HL-60/S4 treated with retinoic acid at 250 ng/mL for 4 days and 3 days (cell line): ENCODE data around the gene CNNM2.

ENCODE experiments used
- in situ Hi-C: fragments of 300-500 bp; cut with MboI; formaldehyde crosslinking; loops from 2 replicates; pipeline ENCODE4 v1.7.0; 2022; ENCODE audit warnings: low sequenced_read_pairs

The CNNM2 gene

DNA sequence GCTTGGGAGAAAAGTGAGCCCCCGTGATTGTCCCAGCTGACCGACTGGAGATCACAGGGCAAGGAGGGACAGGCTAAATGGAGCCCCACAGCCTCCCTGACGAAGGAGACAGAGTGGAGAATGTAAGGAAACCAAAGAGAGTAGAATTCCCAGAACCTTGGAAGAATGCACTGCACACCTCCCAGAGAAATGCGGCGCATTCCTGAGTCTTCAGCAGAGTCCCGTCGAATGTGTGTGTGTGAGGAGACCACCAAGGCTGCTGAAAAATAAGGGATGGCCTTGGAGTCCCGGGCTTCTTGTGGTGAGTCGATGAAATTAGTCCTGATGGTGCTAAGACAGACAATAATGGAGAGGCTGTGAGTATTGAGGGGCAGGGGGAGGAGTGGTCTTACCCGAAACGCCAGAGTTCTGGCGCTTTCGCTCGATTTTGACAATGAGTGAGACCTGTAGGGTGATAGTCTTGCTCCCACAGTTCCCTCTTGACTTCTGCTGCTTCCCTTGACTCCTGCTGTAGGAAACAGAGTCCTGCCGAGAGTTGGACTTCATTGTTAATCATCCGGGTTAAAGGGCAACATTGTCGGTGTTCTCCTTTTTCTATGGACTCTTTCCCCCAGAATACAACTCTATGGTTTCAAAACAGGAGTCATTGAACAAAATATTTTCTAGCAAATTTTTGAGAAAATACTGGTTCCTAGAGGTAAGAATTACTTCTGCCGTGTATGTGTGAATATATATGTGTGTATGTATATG lies 103.2 kb downstream of the CNNM2 start:
- in situ Hi-C loops = no loop called here

DNA sequence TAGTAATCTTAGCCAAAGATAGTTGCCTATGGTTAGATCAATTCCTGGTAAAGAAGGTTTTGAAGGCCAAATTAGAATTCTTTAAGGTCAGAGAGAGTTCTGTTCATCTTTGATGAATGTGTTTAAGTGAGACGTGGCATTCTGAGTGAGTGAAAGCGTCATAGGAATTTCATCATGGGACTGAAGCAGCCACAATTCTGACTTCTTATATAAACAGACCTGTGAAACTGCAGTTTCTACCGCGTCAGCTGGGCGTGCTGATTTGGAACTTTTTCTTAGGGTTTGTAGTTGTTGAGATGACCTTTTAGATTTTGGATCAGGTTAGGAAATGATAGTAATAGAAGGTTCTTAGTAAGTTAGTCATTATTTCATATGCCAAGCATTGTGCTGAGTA lies 103.8 kb downstream of the CNNM2 start:
- in situ Hi-C loops = no loop called here

DNA sequence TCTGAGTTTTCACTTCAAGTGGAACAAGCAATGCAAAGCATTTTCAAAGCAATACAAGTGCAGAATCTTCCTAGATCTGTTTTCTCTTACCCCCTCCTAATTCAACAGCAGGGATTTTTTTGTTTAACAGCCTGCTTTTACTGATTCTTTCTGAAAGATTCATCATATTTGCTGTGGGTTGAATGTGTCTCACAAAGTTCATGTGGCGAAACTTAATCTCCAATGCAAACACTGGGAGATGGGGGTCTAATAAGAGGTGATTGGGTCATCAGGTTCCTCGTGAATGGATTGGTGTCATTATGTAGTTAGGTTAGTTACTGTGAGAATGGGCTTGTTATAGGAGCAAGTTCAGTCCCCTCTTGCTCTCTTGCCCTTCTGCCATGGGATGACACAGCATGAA lies 107.6 kb downstream of the CNNM2 start:
- in situ Hi-C loops = no loop called here

DNA sequence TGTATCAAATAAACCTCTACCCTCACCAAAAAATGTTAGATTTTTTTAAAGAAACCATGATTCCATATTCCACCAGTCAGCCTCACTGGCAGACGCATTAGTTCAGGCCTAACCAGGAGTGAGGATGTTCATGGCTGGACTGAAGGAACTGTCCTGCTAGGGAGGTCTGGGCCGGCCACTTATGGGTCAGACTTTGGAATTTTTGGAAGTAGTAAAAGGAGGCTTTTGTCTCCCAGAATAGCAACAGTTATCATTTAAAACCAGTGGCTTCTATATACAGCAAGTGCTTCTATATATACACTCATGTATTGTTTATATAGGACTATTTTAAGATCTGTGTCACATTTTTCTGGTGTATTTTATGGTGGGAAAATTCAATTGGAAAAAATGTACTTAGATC lies 120.5 kb downstream of the CNNM2 start:
- in situ Hi-C loops = no loop called here

DNA sequence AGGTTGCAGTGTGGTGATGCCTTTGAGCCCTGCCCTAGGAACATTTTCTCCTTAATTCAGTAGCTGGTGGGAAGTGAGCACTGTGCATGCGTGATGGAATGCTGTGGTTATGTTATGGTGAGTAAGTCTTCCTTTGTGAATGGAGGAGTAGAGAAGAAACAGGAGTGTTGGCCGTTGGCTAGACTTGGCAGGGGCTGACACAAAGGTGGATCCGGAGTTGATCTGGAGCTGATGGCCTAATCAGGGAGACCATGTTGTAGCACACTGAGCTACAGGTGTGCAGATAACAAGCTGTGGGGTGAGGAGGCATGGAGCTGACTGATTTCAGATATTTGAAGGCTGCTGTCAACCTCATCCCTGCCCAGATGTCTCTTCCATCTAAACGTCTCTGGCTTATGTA lies 122.3 kb downstream of the CNNM2 start:
- in situ Hi-C loops = no loop called here

DNA sequence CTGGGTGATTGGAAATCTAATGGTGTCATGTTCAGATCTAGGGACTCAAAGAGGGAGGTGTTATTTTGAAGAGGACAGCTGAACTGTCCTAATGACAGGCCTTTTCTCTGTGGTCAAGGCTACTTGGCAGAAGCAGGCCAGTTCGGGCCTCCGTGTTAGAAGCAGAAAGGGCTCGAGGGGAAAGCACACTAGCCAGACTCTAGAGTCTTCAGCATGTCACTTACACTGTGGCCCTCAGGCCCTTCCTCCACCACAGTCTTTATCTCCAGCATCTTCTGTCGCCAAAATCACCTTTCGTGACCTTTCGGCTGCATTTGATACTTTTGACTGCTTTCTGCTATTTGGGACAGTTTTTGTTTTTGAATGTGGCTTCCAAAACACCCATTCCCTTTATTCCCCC lies 123.3 kb downstream of the CNNM2 start:
- in situ Hi-C loops = no loop called here

DNA sequence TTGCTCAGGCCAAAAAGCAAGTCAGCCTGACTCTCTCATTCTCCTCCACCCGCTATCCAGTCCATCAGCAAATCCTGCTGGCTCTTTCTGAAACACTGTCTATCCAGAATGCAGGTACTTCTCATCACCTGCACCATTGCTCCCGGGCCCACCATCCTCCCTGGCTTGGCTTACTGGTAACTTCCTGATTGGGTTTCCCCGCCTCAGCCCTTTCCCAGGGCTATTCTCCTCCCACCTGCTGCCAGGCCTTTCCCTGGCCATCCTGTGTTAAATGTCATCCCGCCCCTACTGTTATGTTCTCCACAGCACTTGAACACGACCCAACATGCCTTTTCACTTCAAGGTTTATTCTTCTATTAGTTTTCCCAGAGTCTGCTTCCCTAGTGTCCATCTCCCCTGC lies 124.0 kb downstream of the CNNM2 start:
- in situ Hi-C loops = no loop called here

DNA sequence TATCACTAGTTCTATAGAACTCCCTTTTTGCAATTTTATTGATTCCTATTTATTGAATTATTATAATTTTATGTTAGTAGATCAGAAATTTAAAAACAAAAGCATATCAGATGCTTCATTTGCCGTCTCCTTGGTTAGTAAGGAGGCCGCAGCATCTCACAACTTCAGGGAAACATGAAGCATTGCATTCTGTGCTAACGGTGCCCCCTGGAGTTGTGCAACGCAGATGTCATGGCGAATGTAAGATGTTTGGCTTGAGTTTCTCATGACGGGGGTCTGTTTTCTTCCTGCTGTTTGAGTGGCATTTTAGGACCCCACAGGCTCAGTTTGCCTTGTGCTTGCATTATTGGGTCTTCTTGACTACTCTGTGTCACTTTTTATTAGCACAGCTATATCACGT lies 124.8 kb downstream of the CNNM2 start:
- in situ Hi-C loops = no loop called here

DNA sequence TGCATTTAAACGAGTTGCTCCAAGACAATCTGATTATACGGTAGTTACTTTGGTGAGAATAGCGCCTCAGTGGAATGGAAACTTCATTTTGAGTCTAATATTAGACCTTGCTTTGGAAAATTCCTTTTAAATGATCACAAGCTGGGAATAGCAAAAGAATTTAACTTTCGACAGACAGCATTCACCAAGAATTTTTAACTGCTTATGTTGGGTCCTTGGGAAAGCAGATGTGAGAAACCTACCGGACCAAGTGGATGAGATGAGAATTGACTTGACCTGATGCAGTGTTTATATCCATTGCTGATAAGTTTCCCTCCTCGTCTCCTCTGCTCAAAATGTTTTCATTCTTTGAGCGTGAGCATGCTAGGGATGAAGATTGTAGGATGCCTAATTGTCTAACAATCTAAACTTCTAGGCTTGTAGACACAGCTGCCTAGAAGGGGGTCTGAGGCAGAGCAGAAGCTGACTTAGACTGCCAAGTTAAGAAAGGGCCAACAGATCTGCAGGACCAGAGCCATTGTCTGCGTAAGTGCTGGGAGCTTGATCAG lies 126.9 kb downstream of the CNNM2 start:
- in situ Hi-C loops = no loop called here

DNA sequence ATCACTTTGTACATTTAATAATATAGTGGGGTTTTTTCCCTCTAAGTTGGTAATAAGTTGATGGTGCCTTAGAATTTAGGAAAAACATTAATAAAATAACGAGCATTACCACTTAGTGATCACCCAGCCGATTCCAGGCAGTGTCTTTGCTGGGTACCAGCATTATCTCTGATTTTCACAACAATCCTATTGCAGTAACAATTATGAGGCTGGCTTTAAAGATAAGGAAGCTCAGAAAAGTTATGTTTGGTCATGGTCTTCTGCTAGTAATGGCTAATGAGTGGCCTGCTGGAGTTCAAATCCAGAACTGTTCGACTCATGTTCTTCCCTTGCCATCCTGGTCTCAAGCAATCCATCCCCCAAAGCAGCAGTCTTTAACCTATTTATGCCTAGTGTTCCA lies 127.9 kb downstream of the CNNM2 start:
- in situ Hi-C loops = no loop called here

DNA sequence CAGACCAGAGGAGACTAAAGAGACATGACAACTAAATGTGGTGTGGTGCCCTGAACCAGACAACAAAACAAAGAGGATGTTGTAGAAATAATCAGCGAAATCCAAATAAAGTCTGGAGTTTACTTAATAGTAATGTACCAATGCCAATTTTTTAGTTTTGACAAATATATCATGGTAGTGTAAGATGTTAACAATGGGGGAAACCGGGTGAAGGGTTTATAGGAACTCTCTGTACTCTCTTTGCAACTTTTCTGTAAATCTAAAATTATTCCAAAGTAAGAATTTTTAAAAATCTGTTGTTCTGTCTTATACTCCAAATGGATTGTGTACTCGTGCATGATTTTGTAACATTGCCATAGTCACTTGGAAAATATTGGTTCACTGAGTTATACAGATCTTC lies 129.3 kb downstream of the CNNM2 start:
- in situ Hi-C loops = no loop called here

DNA sequence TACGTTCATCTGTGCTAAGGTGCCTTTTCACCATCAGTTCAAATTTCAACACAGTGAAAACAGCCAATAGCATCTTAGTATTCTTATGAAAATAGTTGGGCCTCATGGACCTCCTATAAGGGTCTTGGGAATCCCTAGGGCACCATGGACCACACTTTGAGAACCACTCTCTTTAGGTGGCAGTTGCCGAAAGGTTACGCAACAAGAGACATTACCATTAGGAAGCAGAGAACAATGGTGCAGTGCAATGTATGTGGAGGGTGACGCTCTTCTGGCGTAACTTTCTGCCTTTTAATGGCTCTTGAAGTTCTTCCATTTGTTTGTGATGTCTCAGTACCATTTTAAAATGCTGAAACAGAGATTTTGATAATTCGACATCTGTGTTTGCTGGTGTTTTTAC lies 131.1 kb downstream of the CNNM2 start:
- in situ Hi-C loops = no loop called here

DNA sequence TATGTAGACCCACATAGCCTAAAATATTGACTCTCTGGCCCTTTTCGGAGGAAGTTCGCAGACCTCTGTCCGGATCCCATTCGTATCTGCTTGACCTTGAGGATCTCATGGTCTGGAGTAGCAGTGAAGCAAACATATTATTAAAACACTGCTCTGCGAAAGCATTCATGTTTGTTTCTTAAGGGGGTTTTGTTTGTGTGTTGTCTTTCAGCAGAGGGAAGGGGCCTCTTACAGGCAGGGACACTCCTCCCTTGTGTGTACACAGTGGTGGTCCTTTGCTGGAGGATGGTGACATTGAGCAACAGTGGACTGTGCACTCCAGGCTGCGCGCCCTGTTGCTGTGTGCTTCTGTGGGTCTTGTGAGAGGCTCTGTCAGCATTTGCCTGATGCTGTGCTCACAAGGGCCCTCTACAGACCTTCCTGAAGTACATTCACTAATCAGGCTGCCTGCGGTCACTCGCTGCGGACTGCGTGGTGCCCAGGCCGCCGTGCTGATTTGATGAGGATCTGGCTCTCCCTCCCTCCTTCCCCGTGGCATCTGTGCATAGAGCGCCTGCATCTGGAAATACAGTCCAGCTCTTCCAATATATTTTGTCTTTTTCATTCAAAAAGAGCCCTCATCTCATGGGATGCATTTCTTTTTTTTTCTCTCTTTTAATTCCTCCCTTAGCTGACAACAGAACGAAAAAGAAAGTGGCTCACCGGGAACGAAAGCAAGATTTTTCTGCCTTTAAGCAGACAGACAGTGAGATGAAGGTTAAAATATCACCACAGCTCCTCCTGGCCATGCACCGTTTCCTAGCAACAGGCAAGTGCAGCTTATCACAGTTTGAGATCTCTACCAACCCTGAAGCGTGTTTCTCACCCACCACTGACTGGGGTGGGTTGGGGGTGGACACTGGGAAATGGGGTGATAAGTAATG lies 135.8 kb downstream of the CNNM2 start:
- in situ Hi-C loops = loop anchor here (10.0 to 25.0 kb wide), 2 partner anchors 119 to 317 kb away; partner anchors contain the start of gene WBP1L

DNA sequence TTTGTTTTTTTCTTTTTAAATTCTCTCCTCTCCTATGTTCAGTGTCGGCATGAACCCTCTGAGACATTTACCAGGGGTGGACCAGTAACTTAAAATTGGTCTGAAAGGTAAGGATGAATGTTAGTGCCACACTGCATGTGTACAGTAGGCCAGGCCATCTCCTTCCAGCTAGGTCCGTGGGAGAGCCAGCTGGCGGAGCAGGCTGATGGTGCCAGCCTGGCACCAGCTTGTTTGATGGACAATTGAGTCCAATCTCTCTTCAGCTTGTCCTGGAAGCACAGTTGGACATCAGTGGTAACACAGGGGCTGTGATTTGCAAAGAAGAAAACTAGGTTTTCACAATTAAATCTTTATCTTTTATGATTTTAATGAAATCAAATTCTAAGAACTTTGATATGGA lies 136.5 kb downstream of the CNNM2 start:
- in situ Hi-C loops = loop anchor here (10.0 to 25.0 kb wide), 2 partner anchors 120 to 317 kb away; partner anchors contain the start of gene WBP1L

DNA sequence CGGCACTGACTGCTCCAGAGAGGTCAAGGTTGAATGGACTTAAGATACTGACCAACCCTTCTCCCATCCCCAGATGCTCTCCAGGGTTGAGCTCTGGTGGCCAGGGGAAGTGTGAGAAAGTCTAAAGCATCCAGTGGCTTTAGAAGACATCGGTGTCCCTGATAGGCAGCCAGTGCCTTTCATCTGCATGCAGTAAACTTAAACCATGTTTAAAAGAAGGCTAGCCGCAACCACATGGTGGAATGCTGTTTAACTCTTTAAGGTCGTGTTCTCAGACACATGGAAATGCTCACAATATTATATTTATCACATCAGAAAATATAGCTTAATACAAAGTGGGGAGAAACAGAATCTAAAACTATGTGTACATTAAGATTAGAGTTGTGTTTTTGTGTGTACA lies 137.0 kb downstream of the CNNM2 start:
- in situ Hi-C loops = loop anchor here (10.0 to 25.0 kb wide), 2 partner anchors 120 to 318 kb away; partner anchors contain the start of gene WBP1L

DNA sequence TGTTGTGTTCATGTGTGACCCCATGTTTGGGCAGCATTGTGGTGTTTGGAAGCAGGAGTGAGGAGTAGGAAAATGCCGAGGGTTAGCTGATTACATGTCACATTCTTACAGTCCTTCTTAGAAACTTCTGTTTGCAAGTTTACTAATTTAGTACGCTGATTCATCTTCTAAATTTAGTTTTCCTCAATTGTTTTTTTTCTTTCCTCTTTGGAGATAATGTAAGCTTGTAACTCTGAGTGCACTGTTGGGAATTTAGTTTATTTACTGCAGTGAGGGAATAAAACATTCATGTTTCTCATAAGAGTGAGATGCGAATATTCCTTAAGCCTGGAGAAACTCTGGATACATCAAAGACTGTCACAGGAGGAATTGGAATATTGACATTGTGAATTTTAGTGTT lies 139.9 kb downstream of the CNNM2 start:
- in situ Hi-C loops = loop anchor here (10.0 to 25.0 kb wide), 2 partner anchors 123 to 321 kb away; partner anchors contain the start of gene WBP1L

DNA sequence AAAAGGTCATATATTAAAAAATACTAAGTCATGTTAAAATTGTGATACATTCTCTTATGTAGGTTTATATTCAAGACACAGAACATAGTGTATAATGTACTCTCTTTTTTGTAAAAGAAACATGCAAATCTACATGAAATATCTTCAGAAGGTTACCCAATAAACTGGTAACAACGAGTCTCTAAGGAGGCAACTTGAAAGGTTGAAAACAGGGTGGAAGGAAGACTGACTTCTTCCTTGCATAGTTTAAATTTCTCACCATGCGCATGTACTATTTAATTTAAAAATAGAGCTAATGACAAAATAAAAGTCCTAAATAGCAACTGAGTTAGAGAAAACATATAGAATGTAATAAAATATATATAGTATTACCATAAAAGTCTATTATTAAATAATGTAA lies 142.5 kb downstream of the CNNM2 start:
- in situ Hi-C loops = loop anchor here (25.0 kb wide), 1 partner anchor 323 kb away; the partner anchor contains the start of gene WBP1L

DNA sequence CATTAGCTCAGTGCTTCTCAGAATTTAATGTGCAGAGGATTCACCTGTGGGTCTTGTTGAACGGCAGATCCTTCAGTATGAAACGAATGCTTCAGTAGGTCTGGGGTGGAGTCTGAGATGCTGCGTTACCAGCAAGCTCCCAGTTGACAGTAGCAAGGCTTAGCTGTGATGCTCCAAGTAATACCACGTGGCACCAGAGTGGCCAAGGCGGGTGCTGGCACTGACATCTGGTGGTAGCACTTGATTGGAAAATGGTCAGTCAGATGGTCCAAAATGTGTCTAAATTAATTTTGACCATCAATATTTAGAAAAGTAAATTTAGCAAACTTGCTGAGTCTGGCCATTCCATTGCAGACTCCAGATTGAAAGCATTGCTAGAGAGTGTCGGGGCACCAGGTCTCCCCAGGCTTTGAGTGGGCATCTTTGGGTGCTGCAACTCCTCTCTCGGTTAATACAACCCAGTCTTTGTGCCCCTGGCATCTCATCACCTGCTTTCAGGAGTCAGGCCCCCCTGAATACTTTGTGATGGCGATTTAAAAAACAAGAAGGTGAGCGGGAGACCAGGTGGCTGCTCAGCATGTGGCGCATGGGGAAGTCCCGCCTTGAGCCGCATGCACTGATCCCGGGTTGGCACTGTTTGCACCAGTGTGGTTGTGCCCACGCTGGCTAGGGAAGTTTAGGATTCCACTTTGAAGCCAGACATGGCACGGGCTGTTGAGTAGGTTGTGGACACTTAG lies 144.9 kb downstream of the CNNM2 start:
- in situ Hi-C loops = loop anchor here (25.0 kb wide), 1 partner anchor 326 kb away; the partner anchor contains the start of gene WBP1L

DNA sequence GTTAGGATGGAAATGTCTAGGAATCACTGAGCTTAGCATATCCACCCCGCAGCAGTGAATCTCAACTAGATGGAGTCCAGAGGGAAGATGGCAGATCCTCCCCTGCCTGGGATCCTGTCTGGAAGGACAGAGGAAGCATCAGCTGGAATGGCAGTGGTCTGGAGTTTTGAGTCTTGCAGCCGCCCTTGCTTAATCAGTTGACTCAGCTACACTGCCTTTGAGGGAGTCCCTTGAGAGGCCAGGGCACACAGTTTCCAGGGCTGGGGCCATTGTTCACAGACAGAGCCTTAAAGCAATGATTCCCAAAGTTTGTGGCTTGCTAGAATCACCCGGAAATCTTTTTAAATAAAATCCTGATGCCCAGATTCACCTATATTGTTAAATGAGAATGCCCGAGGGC lies 146.9 kb downstream of the CNNM2 start:
- in situ Hi-C loops = loop anchor here (25.0 kb wide), 1 partner anchor 328 kb away; the partner anchor contains the start of gene WBP1L
